SK-N-MC (cell line): ENCODE results near the gene MCF2.

Experiments
- EZH2 ChIP-seq: fragments of 200-600 bp; sonication (generic); IDR thresholded peaks from one replicate; pipeline ENCODE4 v1.6.1; 2017; ENCODE audit warnings: antibody characterized with exemption
- POLR2AphosphoS5 ChIP-seq: IDR thresholded peaks from 2 replicates; pipeline ENCODE4 v1.6.1; 2012; ENCODE audit warnings: mild to moderate bottlenecking, low read depth, low read length, borderline replicate concordance

DNA sequence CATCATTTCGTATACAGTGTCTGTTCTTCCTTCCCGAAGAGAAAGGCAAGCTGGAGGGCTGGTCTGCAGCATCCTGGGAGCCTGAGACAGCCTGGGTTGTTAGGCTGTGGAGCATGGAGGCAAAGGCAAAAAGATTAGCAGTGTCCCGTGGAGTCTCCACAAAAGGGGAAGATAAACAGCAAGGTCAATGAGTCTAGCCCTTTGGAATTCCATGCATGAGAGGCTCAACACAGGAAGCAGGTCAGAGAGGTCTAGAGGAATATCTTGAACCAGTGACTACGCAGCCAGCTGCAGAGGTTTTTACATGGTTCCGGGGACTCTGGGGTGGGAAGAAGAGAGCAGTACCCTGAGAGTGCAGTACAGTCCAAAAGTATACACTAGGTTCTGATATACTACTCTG is 12.2 kb upstream of the MCF2 start:
- TF ChIP-seq POLR2AphosphoS5 (no peak), EZH2 (no peak)
